HepG2 (cell line): ENCODE data around the gene ZBTB32. TPM values are rescaled to one million over a fixed set of nuclear protein-coding genes. Genes with fewer than 3 reads are reported as not detected.
A peak's percentile ranks its signal among the peaks of the same experiment; 100 is the strongest.

Experiments used
- ATF6 ChIP-seq: sonication (generic); formaldehyde crosslinking; conservative IDR thresholded peaks from 2 replicates; pipeline ENCODE4 v1.4.0; 2020; ENCODE audit warnings: missing genetic modification reagents
- BRD4 ChIP-seq: sonication (generic); formaldehyde crosslinking; IDR thresholded peaks from 2 replicates; pipeline ENCODE4 v1.4.0; 2020; ENCODE audit warnings: missing genetic modification reagents
- CREB1 ChIP-seq, 2 experiments: fragments of 450-650 bp in 1 of 2; IDR thresholded peaks; 2 replicates each; pipeline ENCODE4 v1.6.1; 2016 to 2017; ENCODE audit warnings: control low read depth in 1 of 2, mild to moderate bottlenecking in 1 of 2, missing compliant biosample characterization in 1 of 2, missing genetic modification characterization in 1 of 2
- ELF1 ChIP-seq: sonication (generic); formaldehyde crosslinking; IDR thresholded peaks from 2 replicates; pipeline ENCODE4 v1.4.0; 2020; ENCODE audit warnings: missing genetic modification reagents
- EP300 ChIP-seq, 3 experiments: sonication (generic) in 1 of 3; formaldehyde crosslinking in 1 of 3; IDR thresholded peaks; 2 replicates each; pipeline versions ENCODE4 v1.5.1 to v1.6.1; 2011 to 2020; ENCODE audit warnings: low read depth in 2 of 3, low read length in 2 of 3, borderline replicate concordance in 1 of 3, improper control_type of control experiment in 1 of 3, mild to moderate bottlenecking in 1 of 3, missing genetic modification reagents in 1 of 3, moderate library complexity in 1 of 3
- FOXP1 ChIP-seq, 2 experiments: fragments of 450-650 bp in 1 of 2; IDR thresholded peaks; 2 replicates each; pipeline ENCODE4 v1.6.1; 2017 to 2018; ENCODE audit warnings: antibody characterized with exemption in 1 of 2
- GATA4 ChIP-seq: sonication (generic); IDR thresholded peaks from 2 replicates; pipeline ENCODE4 v1.6.1; 2016; ENCODE audit warnings: antibody characterized with exemption, low read depth, borderline replicate concordance
- HHEX ChIP-seq: IDR thresholded peaks from 2 replicates; pipeline ENCODE4 v1.6.1; 2016; ENCODE audit warnings: control low read depth
- HNRNPUL1 ChIP-seq: fragments of 200-400 bp; formaldehyde crosslinking; IDR thresholded peaks from 2 replicates; pipeline ENCODE4 v1.6.1; 2017; ENCODE audit warnings: low read depth, mild to moderate bottlenecking, low read length, moderate library complexity
- POLR2G ChIP-seq: fragments of 200-400 bp; formaldehyde crosslinking; IDR thresholded peaks from 2 replicates; pipeline ENCODE4 v1.6.1; 2018; ENCODE audit warnings: mild to moderate bottlenecking, low read depth, low read length, moderate library complexity
- REL ChIP-seq: sonication (generic); formaldehyde crosslinking; conservative IDR thresholded peaks from 2 replicates; pipeline ENCODE4 v1.8.0; 2022; ENCODE audit warnings: mild to moderate bottlenecking, missing genetic modification reagents, moderate library complexity
- RFXANK ChIP-seq: IDR thresholded peaks from 2 replicates; pipeline ENCODE4 v1.6.1; 2016
- SKIL ChIP-seq: sonication (generic); formaldehyde crosslinking; IDR thresholded peaks from 2 replicates; pipeline ENCODE4 v1.8.0; 2022; ENCODE audit warnings: missing genetic modification reagents, mild to moderate bottlenecking, moderate library complexity, borderline replicate concordance
- SMAD9 ChIP-seq: sonication (generic); formaldehyde crosslinking; IDR thresholded peaks from 2 replicates; pipeline ENCODE4 v1.5.1; 2020; ENCODE audit warnings: mild to moderate bottlenecking, missing genetic modification reagents
- SOX5 ChIP-seq: IDR thresholded peaks from 2 replicates; pipeline ENCODE4 v1.6.1; 2016; ENCODE audit warnings: borderline replicate concordance
- TEAD3 ChIP-seq: optimal IDR thresholded peaks from 2 replicates; pipeline ENCODE3; 2016; ENCODE audit warnings: borderline replicate concordance
- THAP11 ChIP-seq: IDR thresholded peaks from 2 replicates; pipeline ENCODE4 v1.6.1; 2016; ENCODE audit warnings: missing biosample characterization, missing genetic modification reagents
- ZBTB26 ChIP-seq: IDR thresholded peaks from 2 replicates; pipeline ENCODE4 v1.6.1; 2016; ENCODE audit warnings: missing compliant biosample characterization, missing genetic modification reagents, borderline replicate concordance
- ZFP62 ChIP-seq: sonication (generic); formaldehyde crosslinking; IDR thresholded peaks from 2 replicates; pipeline ENCODE4 v1.4.0; 2020; ENCODE audit warnings: missing genetic modification reagents
- ZKSCAN8 ChIP-seq: IDR thresholded peaks from 2 replicates; pipeline ENCODE4 v1.6.1; 2016; ENCODE audit warnings: borderline replicate concordance, missing genetic modification reagents, missing compliant biosample characterization
- ZNF329 ChIP-seq: sonication (generic); formaldehyde crosslinking; IDR thresholded peaks from 2 replicates; pipeline ENCODE4 v1.9.0; 2021; ENCODE audit warnings: low read depth, mild to moderate bottlenecking, missing genetic modification reagents
- ZNF331 ChIP-seq: sonication (generic); formaldehyde crosslinking; IDR thresholded peaks from 2 replicates; pipeline ENCODE4 v1.4.0; 2020; ENCODE audit warnings: missing genetic modification reagents
- ZNF33A ChIP-seq: sonication (generic); formaldehyde crosslinking; IDR thresholded peaks from 2 replicates; pipeline ENCODE4 v1.5.1; 2020; ENCODE audit warnings: missing genetic modification reagents, mild to moderate bottlenecking, moderate library complexity, borderline replicate concordance
- ZNF530 ChIP-seq: sonication (generic); formaldehyde crosslinking; IDR thresholded peaks from 2 replicates; pipeline ENCODE4 v1.5.0; 2020; ENCODE audit warnings: low read depth, mild to moderate bottlenecking, missing genetic modification reagents
- ZNF564 ChIP-seq: sonication (generic); formaldehyde crosslinking; IDR thresholded peaks from 2 replicates; pipeline ENCODE4 v1.8.1; 2023; ENCODE audit warnings: mild to moderate bottlenecking, missing genetic modification reagents
- polyA plus RNA-seq, 8 experiments: library from polyadenylated mRNA; depleted of rRNA in 3 of 8; stranded (reverse) in 7 of 8; unstranded in 1 of 8; fragments of >200 nt; fragmentation: Illumina TruSeq in 4 of 8; extraction: Trizol in 4 of 8; gene quantifications; 2 replicates each; pipeline versions ENCODE4 v1.2.1 to v1.2.3, GENCODE V29; 2011 to 2016; ENCODE audit warnings: low read depth in 4 of 8, missing spikeins in 1 of 8, mixed read lengths in 1 of 8; ENCODE audit not compliant: insufficient read depth in 1 of 8
- total RNA-seq, 5 experiments: library from RNA; depleted of rRNA; stranded (reverse); fragments of >200 nt; fragmentation: Illumina TruSeq; extraction: Trizol; gene quantifications; 2 replicates each; pipeline ENCODE4 v1.2.3, GENCODE V29; 2016; ENCODE audit warnings: low read depth in 1 of 5

ZBTB32 gene
- total and polyA plus RNA-seq, 2 of the 13 experiments (the other 11 are each of a cell fraction or from before 2014, with no cell fraction given), result not detected

- TF ChIP-seq TEAD3 (no peak), THAP11 (CRISPR knock-in tag) (no peak; the same call in 1 of the 2 replicates), FOXP1 (IDR thresholded peaks at IDR 0.05) (no peak), FOXP1 (CRISPR knock-in tag; IDR thresholded peaks at IDR 0.05) (no peak), EP300 (IDR thresholded peaks at IDR 0.05; ENCODE audit: low read depth in 2 of 2, low read length in 2 of 2) (no peak), EP300 (CRISPR knock-in tag; IDR thresholded peaks at IDR 0.05; ENCODE audit: borderline replicate concordance) (no peak), REL (CRISPR knock-in tag) (no peak), ELF1 (no peak; the same call in 1 of the 2 replicates), SKIL (CRISPR knock-in tag) (no peak), SMAD9 (CRISPR knock-in tag) (no peak), HHEX (CRISPR knock-in tag) (no peak), POLR2G (no peak), SOX5 (CRISPR knock-in tag) (no peak), ZNF530 (CRISPR knock-in tag) (no peak), ZNF331 (CRISPR knock-in tag) (no peak), ATF6 (CRISPR knock-in tag) (no peak), GATA4 (no peak), ZNF329 (CRISPR knock-in tag) (no peak), ZNF33A (CRISPR knock-in tag) (no peak), ZNF564 (no peak), HNRNPUL1 (no peak), RFXANK (CRISPR knock-in tag) (no peak), ZBTB26 (no peak), BRD4 (CRISPR knock-in tag) (0 out of 2 replicates have a peak, but pooled peaks have one; percentile 32), ZFP62 (no peak), ZKSCAN8 (CRISPR knock-in tag) (no peak), CREB1 (IDR thresholded peaks at IDR 0.05) (no peak), CREB1 (CRISPR knock-in tag; IDR thresholded peaks at IDR 0.05) (no peak)
These were observed 40.3 kb downstream of the ZBTB32 start (continued) for GRCh38 chr19:35744430-35745327.
